Epithelial cell of esophagus (primary cell): ENCODE measurements around the gene LYRM4.
A peak's percentile ranks its signal among the peaks of the same experiment; 100 is the strongest.

Source experiments
- DNase-seq: peaks from one replicate; pipeline ENCODE4 v3.0.0; 2010; ENCODE audit warnings: low read depth
- H3K4me3 ChIP-seq: 2 replicates; pipeline ENCODE4 v1.5.1; 2011; ENCODE audit warnings: mild to moderate bottlenecking, low read length, control low read depth
- TF ChIP-seq, protein P1 (sequence below): IDR thresholded peaks from 2 replicates; pipeline ENCODE4 v1.5.1; 2011; ENCODE audit warnings: low read depth, mild to moderate bottlenecking, low read length, control low read depth, inconsistent platforms; ENCODE audit not compliant: insufficient read depth; ENCODE audit errors: missing control alignments

Gene LYRM4

DNA sequence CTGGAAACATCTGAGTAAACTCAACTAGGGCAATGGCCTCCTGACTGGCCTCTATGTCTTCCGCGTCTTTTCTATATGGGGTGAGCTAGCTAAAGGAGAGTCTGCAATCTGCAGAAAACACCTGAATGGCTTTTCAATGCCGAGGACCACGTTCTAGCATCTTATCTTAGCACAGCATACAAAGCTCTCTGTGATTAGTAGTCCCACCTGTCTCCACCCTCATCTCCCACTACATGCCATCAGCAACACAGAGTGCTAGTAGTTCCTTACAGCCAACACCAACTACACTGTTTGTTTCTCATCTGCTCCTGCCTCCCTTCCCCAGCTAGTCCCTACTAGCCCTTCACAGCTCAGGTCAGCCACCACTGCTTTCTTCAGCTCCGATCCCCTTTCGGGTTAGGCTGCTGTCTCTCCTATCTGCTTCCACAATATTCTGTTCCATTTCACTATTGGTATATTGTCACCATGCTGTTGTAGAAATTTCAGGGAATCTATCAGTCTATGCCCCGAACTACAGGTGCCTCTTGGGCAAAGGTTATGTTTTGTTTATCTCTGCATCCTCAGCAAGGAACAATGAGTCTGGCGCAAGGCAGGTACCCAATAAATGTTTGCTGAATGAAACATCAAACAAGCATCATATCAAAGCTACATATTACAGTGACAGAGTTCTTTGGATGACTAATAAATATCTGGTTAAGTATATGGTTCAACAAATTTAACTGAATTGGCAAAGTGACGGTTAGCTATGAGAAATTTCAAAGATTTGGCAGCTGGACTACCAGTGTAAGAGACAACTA, 12.2 kb downstream of the LYRM4 start:
- TF ChIP-seq, protein P1, sequence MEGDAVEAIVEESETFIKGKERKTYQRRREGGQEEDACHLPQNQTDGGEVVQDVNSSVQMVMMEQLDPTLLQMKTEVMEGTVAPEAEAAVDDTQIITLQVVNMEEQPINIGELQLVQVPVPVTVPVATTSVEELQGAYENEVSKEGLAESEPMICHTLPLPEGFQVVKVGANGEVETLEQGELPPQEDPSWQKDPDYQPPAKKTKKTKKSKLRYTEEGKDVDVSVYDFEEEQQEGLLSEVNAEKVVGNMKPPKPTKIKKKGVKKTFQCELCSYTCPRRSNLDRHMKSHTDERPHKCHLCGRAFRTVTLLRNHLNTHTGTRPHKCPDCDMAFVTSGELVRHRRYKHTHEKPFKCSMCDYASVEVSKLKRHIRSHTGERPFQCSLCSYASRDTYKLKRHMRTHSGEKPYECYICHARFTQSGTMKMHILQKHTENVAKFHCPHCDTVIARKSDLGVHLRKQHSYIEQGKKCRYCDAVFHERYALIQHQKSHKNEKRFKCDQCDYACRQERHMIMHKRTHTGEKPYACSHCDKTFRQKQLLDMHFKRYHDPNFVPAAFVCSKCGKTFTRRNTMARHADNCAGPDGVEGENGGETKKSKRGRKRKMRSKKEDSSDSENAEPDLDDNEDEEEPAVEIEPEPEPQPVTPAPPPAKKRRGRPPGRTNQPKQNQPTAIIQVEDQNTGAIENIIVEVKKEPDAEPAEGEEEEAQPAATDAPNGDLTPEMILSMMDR, result no peak
- DNase-seq, result peak; percentile 38
- no peak overlapping the region for H3K4me3 ChIP-seq

DNA sequence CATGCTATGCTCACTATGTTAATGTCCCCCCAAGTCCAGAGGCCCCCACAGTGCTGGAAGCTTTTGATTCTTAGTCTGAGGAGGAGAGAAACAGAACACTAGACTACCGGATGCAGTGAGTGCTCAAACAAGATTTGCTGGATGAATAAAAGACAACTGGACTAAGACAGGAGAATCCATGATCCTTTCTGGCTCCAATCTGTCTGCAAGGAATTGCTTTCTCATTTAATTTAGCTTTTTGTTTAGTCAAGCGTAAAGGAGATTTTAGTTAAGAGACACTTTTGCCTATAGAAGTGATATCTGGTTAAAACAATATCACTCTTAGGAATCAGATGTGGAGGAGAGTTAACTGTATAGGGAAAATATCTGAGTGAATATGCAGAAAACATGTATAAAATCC, 13.5 kb downstream of the LYRM4 start:
- TF ChIP-seq, protein P1, result no peak
- no peak overlapping the region for H3K4me3 ChIP-seq
- no peak for DNase-seq

DNA sequence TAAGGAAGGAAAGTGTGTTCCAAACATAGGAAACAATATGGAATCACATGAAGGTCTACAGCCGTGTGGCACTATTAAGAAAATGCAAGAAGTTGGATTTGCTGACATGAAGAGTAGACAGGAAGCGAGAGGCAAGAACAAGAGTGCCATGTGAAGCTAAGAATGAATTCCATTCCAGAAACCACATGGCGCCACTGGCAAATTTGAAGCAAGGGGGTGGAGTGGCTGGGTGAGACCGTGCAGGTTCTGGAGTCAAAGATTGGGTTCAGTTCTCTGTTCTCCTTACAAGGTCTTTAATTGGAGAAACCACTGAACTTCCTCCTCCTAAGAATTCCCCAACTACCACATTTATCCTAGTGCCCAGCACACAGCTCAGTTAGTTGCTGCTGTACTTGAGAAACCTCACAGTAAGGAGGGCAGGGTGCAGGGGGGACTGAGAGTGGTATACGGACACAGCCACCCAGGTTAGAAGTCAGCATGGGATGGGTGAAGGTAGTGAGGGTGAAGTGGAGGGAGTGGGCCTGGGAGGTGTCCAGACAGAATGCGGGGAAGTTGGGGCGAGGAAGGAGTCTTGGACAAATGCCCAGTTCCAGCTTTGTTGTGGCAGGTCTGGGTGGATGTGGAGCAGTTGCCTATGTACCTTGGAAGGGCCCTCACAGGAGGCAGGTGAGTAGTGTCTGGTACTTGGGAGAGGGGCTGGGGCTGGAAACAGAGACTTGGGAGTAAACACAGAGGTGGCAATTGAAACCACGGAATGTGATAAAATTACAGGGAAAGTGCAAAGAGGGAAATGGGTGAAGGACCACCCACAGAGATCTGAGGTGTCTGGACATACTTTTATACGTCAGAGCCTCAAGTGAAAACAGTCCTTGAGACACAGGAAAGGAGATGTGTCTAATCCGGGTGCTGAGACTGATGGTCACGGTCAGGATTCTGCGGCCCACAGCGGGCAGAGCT, 14.3 kb downstream of the LYRM4 start:
- no peak overlapping the region for H3K4me3 ChIP-seq
- peak; percentile 24 for DNase-seq
- TF ChIP-seq, protein P1, result no peak

DNA sequence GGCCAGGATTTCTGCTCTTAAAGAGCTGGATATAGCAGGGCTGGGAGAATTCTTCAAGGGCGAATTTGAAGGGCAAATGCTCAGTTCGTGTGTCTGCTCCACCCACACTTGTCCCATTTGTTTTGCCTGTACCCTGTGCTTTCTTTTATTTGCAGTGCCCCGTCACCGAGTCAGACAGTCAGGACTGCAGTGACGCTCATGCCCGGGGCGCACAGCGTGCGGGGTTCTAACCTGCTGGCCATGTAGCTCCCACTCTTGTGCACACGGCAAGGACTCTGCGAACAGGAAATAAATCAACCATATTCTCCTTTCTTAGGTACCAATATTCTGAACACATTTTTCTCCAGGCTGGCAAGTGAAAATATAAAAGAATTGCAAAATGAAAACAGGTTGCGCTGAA, 17.7 kb downstream of the LYRM4 start:
- H3K4me3 ChIP-seq, result no peak overlapping the region
- TF ChIP-seq, protein P1, result no peak
- DNase-seq, result no peak

DNA sequence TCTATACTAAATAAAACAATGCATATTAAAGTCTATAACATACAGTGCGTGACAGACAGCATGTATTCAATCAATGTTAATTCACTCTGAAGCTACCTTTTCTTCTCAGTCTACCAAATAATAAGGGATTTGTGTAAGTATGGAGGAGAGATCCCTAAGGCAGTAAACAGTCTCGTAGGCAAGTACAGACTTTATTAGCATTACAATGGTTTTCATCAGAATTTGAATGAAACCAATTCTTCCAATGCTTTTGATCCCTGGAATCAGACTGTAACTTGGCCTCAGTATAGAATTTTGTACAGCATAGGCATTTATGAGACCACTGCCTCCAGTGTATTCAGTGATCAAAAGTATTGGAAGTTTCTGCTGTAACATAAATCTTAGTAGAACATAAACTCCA, 19.5 kb downstream of the LYRM4 start:
- DNase-seq, result no peak
- no peak overlapping the region for H3K4me3 ChIP-seq
- TF ChIP-seq, protein P1, result no peak

DNA sequence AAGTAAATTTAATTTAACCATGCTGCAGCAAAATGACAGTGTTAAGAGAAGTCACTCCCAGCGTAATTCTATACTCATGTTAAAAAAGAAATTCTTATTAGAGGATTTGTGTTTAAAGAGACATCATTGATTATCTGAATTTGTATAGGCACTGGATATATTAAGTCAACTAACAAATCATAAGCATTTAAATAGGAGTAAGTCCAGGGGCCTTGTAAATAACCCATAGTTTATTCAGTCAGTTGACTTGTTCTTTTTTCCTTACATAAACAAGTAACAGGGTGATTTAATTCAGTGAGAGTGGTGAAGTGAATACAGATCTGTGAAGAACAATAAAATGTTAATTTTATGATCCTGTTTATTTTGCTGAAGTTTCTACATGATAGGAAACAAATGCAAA, 22.4 kb downstream of the LYRM4 start:
- no peak for DNase-seq
- TF ChIP-seq, protein P1, result no peak
- H3K4me3 ChIP-seq, result no peak overlapping the region
